MM.1S (cell line): ENCODE results near the gene ZFPL1.

ENCODE experiments used
- CTCF ChIP-seq: fragments of 300-600 bp; sonication (generic); IDR thresholded peaks from 2 replicates; pipeline ENCODE4 v1.5.1; 2016; ENCODE audit warnings: antibody characterized with exemption, low read length, mixed read lengths
- EZH2 ChIP-seq: fragments of 300-600 bp; sonication (generic); optimal IDR thresholded peaks from 2 replicates; pipeline ENCODE3; 2017; ENCODE audit warnings: low read depth, mild to moderate bottlenecking, antibody characterized with exemption, low read length, mixed read lengths

- TF ChIP-seq CTCF (no peak), EZH2 (no peak)
Measured at GRCh38 chr11:65118097-65118837, 34.2 kb downstream of the ZFPL1 start.
